RKO (cell line): ENCODE measurements around the gene PDS5B.
A peak's percentile ranks its signal among the peaks of the same experiment; 100 is the strongest.

Experiments
- DNase-seq: peaks from one replicate; pipeline ENCODE4 v3.0.0-alpha.2; 2016; ENCODE audit warnings: low spot score

PDS5B gene

DNA sequence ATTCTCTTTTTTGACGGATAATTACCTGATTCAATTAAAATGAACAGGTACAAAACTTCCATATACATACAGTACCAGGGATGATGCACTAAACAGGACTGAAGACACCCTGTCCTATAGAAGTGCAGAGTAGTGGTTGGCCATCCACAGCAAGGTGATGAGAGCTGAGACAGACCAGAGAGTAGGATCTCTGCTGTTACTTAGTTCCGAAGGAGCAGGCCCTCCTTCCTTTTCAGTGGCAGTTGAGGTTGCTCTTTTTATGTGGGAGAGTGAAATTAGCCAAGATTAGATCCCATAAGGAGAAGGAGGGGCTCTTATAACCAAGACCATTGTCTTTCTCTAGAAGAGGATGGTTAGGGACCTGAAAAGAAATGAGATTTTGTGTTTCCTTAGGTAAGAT lies 4.0 kb downstream of the PDS5B start:
- DNase-seq = no peak

DNA sequence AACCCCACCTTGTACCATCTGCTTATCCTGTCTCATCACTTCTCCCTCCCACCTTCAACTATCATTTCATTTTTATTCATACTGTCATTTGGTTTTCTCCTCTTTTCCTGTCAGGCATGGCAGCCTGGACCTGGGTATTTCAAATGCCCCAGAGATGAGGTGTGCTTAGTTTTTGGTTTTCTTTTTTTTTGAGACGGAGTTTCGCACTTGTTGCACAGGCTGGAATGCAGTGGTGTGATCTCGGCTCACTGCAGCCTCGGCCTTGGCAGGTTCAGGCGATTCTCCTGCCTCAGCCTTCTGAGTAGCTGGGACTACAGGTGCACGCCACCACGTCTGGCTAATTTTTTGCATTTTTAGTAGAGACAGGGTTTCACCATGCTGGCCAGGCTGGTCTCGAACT lies 5.8 kb downstream of the PDS5B start:
- no peak for DNase-seq

DNA sequence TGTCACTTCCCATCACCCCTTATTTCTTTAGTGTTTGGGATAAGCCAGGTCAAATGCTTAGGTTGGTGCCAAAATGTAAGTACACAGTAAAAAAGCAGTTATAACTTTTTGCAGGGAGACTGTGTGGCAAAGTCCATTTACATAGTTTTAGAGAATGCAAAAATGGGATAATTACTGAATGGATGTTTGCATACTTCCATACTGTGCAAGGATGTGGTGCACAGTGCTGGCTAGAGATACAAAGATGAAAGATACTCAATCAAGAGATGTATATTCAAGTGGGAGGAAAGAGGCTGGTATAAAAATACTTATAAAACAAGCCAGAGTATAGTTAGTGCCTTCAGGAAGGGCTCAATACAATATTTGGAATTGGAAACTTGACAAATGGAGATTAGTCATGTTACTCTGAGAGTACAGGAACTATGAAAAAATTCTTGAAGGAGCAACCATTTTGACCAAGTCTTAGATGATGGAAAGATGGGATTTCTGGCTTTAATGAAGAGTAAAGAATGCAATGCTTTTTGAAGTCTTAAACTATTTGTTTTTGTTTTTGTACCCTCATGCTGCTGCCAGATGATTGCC lies 8.0 kb downstream of the PDS5B start:
- no peak for DNase-seq

DNA sequence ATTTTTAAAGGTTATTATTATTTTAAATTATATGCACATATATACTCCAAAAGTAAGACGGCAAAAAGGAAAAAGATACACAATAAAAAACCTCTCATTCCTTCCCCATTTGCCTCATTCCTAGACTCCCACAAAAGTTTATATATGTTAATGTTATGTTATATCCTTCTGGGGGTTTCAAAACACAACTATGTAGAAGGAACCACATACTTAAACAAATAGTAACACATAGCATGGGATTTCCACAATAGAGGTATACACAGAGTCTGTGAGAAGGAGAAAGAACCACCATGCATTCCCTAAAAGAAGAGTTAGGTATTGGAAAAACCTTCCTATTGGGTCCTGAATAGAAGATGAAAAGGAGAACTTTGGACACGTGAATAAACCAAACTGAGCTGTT lies 9.1 kb downstream of the PDS5B start:
- DNase-seq = no peak

DNA sequence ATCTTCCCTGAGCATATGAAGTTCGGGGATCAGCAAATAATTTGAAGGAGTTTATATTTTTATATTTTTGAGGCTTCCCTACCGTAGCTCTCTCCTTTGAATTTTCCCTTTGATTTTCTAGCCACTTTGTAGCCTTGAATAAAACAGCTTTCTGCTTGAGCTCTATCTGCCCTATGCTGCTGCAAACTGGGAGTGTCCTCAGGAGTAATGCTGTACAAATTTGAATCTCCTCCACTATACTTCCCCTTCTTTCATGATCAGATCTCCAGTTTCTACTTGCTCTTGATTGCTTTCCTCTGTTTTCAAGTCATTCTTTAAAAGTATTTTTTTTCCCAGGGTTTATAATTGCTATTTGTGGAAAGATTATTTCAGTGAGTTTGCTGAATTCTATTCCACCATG lies 14.6 kb downstream of the PDS5B start:
- DNase-seq = no peak

DNA sequence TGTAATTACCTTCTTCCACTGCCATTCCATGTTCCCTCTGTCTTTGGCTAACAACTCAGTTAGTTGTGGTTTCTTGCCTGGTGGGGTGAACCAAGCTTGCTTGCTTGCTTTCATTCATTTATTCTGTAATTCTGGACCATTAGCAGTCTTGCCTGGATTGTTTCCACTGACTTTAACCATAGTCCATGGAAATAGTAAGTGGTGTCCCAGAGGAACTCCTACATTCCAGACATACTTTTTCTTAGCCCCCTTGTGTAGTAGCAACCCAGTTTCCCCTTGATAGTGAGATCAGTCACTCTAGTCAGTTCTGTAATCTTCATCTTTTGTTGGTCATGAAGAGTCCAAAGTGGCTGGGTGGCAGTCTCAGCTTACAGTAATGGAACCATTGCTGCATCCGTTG lies 23.2 kb downstream of the PDS5B start:
- DNase-seq = no peak

DNA sequence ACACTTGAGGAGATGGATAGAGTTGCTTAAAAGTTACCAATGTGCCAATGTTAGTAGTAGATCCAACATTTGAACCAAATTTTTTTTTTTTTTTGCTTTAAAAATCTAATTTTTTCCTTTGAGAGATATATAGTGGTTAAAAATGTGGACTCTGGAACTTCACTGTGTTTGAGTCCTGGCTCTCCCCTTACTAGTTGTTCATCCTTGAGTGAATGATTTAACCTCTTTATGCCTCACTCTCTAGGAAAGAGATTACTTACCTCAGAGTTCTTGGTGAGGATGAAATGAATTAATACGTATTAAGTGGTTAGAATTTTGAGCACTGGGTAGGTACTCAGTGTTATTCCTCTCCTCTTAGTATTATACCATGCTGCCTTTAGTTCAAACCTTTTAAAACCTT lies 24.3 kb downstream of the PDS5B start:
- no peak for DNase-seq

DNA sequence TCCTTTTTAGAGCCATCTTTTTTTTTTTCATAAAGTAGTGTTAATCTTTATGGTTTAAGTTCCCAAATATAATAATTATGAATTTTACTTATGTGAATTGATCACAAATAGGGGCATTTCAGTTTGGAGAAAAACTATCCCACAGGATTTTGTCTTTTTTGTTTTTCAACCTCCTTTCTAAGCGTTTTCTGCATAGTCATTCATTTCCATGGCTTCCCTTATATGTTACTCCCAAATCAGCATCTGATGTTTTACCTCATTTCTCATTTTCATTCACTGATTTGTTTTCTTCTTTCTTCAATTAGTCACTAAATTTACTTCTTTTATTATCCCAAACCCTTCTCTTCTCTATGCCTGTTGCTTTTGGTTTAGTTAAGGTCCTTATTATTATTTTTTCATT lies 24.7 kb downstream of the PDS5B start:
- no peak for DNase-seq

DNA sequence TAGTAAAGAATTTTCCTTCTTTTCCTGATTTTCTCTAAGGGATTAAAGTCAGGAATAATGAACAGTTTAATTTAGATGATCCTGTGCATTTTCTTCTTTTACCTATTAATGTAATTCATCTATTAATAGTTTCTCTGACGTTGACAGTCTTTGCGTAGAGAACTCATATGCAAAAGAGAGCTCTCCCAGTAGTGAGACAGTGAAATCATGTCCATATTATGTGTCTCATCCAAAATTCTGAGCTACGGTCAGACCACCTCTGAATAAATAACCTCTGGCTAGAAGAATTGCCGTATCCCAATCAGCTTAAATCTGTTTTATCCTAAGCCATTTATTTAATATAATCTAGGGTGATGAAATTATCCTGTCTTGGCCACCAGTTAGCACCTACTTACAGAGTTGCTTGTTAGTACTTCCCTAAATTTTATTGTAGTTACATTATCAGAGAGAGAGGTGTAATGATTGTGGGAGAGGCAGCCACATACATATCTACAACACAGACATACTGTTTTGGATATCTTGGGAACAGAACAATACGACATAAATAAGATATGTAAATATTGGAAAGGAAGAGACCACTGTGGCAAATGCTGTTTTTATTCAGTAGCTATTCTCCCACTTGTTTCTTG lies 30.7 kb downstream of the PDS5B start:
- no peak for DNase-seq

DNA sequence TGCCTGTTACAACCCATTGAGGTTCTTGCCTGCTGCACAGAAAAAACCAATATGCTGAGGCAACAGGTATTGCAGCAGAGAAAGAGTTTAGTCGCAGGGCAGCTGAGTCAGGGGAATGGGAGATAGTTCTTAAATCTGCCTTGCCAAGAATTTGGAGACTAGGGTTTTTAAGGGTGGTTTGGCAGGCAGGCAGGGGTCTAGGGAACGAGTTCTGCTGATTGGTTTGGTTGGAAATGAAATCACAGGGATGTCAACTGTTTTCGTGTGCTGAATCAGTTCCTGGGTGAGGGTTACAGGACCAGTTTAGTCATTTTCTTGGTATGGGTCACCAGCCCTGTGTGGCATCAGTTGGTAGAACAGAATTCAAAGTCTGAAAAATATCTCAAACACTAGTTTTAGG lies 36.6 kb downstream of the PDS5B start:
- peak; percentile 9 for DNase-seq

DNA sequence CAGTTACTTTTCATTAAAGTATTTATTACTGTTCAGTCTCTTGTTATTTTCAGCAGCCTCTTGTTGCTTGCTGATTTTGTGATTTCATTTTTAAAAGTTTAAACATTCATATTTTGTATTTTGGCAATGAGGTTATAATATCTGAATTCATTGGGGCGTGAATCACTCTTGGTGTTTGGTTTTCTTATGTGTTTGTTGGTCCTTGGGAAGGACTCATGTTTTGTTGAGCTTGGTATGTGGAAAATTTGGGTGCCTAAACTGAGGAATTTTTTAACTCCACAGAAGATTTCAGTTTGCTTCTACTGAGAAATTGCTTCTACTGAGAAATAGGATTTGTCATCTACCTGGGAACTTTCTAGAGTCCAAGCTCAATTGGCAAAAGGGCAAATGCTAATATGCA lies 38.2 kb downstream of the PDS5B start:
- no peak for DNase-seq

DNA sequence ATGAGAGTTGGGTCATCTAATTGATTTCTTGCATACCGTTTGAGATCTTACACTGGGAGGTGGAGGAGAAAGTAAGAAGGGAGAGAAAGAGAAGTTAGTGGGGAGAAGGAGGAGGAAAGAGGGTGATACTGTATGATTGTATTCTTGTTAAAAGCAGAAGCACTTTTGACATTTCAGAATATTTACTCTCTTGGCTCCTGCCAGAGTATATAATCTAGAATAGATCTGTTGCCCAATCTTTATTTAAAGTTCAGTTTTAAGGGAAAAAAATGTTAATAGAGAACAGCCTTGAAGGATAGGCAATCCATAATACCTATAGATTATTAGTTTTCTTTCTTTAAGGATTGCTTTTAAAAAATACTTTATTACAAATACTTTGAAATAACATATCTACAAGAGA lies 41.5 kb downstream of the PDS5B start:
- DNase-seq = no peak

DNA sequence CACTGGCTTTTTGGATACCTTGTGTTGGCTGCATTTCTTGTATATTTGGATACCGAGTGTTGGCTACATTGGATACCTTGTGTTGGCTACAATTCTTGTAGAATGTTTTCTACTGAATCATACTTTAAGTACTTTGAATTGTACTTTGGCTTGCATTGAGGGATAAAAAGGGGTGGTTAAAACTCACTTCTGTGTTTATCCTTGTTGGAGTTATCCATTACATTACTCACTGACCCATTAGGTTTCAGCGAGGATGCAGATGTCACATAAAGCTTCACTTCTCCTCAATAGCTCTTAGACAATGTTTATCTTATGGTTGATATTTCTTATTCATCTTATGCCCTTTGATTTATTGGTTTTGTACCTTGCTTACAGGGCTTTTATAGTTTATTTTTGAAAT lies 43.1 kb downstream of the PDS5B start:
- no peak for DNase-seq

DNA sequence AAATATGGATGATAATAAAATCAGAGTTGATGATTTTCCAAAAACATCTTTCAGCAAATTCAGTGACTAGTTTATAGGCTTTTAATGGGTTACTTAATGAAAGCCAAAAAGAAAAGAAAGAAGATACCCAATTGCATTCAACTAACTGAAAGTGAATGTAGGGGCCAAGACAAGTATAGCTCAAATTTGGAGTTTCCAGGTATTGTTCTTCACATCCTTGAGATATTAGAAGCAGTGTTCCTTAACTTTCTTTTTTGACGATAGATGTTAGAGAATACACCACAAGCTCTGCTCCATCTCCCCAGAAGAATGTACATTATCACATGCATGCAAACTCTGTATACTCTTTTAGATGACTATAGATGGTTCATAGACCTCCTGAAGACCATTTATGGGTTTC lies 43.6 kb downstream of the PDS5B start:
- DNase-seq = no peak

DNA sequence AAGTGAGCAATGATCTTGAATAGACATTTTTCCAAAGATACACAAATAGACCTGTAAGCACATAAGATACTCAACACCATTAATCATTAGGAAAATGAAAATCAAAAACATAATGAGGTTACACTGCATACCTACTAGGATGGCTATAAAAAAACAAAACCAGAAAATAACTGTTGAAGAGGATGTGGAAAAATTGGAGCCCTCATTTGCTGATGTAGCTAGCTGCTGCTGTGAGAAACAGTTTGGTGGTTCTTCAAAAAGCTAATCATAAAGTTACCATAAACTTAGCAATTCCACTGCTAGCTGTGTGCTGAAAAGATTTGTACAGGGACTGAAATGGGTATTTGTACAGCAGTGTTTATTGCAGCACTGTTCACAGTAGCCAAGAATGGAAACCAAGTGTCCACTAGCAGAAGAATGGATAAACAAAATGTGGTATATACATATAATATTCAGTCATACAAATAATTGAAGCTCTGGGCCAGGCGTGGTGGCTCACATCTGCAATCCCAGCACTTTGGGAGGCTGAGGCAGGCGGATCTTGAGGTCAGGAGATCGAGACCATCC lies 46.2 kb downstream of the PDS5B start:
- DNase-seq = no peak

DNA sequence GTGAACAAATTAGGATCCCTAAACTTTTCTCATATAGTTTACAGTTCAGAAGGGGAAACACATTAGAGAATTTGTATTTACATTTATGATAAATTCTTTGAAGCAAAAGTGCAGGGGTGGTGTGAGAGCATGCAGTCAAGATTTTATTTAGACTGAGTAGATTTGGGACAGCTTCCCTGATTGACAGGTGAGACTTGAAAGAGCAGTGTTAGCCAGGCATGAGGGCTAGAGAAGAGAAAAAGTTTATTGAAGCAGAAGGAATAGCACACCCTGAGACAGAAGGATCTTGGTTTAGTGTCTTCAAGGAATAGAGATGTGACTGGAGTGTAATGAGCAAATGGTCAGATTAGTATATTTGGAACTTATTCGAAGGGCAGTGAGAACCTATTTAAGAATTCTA lies 50.5 kb downstream of the PDS5B start:
- no peak for DNase-seq

DNA sequence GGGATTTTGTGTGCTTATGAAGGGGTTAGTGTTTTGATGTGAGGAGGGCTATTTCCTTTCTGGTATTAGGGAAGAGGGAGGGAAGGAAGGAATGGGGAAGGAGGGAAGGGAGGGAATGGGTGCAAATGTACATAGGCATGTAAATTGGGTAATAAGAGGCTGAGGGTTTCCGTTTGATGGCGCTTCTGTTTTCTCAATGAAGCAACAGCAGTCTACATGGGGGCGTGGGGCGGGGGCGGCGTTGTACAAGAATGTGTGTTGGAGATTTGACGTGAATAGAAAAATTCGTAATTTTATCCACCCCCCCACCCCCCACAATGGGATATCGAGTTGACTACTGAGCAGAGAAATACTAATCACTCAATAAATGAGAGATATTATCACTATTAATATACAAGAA lies 52.5 kb downstream of the PDS5B start:
- DNase-seq = no peak

DNA sequence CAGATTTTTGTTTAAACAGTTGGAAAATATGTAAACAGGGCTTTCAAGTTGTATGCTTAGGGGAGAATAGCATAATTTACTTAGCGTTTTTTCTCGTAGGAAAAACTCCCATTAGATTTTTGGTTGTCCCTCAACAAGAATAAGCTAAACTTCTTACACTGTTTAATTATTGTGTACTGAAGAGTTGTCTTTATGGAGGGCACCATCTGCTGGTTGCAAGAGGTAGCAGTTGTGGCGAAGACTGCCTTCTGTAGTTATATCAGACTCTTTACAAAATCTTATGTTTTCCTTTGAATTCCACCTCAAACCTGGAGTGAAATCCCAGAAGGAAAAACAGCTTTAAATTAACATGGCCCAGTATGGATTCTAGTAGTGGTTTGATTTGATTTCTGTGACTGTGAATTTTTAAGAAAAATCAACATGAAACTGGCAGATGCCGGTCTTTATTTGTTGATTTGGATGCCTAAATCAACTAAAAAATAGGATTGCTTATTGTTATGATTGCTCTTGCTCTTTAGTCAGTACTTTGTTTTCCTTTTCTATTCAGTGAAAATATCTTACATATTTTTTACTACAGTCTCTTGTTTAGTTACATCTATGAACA lies 53.4 kb downstream of the PDS5B start:
- DNase-seq = peak; percentile 80

DNA sequence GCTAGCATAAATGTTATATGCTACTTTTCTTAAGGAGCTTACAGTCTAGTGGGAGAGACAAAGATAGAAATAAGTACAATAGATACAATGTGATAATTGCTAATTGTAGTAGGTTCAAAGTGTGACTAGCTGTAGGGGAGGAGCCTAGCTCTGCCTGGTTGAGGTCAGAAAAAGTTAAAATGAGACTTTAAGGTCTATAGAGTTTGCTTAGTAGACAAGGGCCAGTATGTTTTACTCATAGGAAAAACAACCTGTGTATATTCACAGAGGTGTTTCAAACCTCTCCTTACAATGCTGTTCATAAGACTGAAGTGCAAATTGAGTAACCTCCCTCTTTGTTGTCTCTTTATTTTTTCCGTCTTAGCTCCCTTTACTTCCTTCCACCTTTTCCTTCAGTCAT lies 56.1 kb downstream of the PDS5B start:
- DNase-seq = no peak

DNA sequence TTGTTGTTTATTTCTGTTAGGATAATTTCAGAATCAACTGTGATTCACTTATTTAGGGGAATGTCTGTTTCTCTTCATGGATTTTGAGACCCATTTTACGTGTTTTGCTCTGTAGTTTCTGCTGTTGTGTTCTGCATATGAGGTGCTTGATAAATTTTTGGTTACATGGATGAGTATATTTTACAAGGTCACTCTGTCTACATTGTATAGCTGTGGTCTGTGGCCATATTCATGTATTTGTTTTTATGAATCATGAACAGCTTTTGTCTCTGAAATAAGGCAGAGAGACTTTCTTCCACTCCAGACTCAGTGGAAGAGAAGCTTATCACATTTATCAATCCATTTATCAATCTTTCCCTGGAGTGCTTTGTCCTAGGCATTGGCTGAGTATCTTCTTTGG lies 56.6 kb downstream of the PDS5B start:
- DNase-seq = no peak

DNA sequence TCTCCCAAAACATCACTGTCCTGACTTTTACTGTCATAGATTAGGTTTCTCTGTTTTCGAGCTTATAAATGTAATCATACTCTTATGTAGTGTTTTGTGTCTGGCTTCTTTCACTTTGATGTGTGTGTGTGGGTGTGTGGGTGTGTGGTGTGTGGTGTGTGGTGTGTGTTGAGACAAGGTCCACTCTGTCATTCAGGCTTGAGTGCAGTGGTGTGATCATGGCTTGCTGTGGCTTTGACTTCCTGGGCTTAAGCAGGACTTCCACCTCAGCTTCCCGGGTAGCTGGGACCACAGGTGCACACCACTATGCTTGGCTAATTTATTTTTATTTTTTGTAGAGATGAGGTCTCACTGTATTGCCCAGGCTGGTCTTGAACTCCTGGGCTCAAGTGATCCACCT lies 59.6 kb downstream of the PDS5B start:
- DNase-seq = no peak

DNA sequence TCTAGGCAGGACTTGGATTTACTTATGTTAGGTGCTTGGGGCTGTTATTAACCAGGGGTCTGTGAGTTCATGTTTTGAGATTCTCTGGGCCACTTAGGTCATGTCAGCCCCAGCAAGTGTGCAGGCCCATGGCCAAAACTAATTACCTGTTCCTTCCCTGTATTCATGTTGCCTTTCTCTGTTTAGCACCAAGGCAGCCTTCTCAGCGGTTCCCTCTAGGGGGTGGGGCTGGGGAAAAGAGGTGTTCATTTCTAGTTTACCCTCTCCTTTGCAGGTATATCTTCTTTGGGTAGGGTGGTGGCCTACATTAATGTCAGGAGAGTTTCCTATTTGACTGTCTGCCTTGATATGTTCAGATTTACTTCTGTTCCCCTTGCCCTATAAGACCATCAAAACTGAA lies 61.7 kb downstream of the PDS5B start:
- DNase-seq = no peak

DNA sequence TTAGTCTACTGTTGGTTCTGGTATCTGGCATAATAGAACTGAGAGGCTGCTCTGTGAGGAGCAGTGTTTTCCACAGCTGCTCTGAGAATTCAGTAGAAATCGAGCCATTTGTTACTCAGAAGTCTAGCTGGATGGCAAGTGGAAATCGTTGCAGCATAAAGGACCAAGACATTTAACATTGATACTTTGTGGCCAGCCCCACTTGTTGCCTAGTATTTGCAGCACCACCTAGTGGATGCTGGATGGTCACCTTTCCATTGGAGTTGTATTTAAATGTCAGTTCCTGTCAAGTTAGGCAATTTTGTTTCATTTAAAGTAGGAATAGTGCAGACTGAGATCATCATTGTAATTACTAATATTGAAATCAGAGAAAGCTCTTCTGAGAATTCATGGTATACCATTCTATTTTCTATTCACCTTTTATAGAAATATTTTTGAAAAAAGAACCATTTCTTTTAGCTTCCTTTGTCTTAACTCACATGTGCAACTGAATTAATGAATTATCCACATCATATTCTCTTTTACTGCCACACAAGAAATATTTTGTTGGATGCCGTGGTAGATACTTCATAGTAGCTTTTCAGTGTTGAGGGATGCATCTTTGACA lies 64.6 kb downstream of the PDS5B start:
- DNase-seq = peak; percentile 75
